ENCODE results near the gene CCNY.

Gene CCNY

DNA sequence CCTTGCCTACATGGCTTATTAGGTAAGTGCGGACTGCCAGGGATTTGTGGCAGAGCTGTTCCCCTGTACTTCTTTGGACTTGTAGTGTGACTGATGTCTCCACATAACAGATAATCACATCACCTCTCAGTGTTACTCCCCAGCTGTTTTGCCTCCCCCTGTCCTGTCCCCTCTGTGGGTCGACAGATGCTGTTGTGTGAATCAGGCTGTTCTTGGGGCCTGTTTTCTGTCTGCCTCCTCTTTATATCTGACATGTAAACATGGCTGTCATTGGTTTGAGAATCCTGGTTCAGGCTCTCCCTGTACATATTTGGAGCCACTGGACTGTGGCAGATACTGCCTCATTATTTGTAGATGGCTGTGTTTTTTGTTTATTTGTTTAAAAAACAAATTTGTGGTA lies 22.7 kb downstream of the CCNY start:
- no peak for DNase-seq

DNA sequence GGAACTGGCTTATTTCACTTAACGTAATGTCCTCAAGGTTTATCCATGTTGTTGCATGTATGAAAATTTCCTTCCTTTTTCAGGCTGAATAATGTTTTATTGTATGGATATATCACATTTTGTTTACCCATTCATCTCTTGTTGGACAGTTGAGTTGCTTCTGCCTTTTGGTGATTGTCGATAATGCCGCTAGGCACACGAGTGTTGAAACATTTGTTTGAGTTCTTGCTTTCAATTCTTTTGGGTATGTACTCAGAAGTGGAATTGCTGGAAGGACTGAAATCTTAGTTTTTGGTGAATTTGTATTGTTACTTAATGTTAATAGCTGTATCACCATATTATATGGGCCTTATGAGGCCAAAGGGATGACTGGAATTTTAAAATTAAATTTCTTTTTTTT lies 23.6 kb downstream of the CCNY start:
- no peak for DNase-seq

DNA sequence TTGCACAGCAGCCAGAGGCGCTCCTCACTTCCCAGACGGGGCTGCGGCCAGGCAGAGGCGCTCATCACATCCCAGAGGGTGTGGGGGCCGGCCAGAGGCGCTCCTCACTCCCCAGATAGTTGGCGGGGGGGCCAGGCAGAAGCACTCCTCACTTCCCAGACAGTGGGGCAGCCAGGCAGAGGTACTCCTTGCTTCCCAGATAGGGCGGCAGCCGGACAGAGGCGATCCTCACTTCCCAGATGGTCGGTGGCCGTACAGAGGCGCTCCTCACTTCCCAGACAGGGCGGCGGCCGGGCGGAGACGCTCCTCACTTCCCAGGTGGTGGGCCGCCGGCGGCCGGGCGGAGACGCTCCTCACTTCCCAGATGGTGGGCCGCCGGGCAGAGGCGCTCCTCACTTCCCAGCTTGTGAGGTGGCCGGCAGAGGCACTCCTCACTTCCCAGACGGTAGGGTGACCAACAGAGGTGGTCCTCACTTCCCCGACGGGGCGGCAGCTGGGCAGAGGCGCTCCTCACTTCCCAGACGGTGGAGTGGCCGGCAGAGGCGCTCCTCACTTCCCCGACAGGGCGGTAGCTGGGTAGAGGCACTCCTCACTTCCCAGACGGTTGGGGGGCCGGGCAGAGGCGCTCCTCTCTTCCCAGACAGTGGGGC lies 26.5 kb downstream of the CCNY start:
- DNase-seq, result no peak

DNA sequence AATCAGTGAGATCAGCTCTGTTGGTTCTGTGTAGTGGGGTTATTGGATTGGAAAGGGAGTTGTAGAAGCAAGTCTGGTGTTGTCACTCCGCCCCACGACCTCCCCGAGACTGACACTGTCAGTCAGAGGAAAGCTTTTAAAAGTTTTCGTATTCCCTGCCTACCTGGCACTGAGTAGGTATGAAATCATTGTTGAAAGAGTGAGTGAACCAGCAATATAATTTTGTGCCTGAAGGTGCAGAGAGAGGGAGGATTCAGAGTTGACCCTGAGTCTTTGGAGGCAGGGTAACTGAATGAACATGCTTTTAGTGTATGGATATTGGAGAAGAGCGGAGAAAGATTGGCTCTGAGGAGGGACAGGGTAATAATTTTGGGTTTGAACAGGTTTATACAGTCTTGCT lies 27.3 kb downstream of the CCNY start:
- DNase-seq, result no peak

DNA sequence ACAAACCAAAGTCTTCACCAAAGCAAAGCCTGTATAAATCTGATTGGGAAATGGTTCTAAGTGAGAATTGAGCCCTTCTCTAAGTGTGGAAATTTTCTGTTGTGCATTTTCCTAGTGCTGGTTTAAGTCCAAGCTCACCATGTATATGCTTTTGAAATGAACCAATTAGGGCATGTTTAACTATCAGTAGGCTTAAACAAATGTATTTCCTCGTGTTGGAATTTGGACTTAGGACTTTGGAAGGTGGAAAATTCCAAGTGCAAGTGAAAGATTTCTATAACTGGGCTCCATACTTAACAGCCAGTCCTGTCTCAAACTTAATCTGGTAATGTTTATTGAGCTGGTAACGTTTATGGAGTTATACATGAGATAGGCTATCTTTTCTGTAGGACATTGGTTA lies 28.5 kb downstream of the CCNY start:
- DNase-seq, result no peak

DNA sequence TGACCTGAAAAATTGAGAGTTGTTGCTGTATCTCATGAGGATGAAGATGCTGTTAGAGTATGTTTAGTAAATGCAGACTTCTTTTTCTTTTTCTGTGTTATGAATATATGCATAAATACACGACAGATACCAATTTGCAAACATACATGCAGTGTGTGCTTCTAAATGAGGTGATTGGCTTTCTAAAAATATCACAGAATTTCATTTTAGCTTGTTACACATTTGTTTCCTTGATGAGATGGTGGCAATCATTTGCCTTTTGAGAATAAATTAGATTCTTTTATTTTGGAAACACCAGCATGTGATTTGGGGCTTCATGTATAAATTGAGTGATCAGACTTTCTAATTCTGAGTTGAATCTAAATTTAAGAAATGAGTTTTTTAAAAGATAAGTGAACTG lies 29.7 kb downstream of the CCNY start:
- DNase-seq, result no peak

DNA sequence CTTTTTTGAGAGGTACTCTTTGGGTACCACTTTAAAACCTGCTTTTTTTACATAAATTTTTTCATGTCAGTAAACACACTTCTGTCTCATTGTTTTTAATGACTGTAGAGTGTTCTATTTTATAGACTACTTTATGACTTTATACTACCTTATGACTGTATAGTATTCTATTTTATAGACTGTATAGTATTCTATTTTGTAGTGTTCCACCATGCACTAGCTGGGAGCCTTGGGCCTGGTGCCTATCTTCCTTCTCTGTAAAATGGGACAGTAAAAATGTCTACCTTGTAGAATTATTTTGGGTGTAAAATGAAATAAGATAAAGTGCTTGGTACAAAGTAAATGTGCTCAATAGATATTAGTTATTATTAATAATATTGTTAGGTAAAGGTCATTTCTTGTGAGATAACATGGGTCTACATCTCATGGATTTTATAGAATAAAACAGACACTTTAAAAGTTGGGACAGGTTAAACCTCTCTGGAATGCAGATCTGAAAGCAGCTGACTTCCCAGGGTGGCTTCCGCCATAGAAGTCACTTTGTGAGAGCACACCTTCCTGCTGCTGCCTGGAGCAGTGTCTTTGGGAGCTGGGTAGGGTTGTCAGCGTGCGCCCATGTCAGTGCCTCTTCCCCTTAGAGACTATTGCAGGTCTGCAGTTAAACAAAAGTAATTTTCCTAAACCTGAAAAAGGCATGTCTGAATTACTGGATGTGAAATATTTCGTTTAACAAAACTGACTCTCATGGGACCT lies 31.0 kb downstream of the CCNY start:
- DNase-seq, result no peak

DNA sequence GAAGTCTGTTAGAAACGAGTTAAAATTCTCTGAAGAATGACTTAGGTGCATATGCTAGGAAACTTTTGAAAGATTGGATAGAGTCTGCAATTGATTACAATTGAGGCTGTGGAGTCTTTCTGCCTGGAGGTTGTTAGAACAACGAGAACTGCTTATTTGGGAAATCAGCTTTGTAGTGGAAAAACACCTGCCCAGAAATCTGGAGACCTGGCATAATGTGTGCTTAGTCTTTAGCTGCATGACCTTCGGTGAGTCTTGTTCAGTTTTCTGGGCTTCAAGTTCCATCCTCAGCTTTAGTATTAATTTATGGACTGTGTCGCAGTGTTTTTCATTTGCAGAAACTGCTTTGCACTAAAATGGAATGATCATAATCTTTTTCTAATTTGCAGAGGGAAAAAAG lies 31.7 kb downstream of the CCNY start:
- no peak for DNase-seq

DNA sequence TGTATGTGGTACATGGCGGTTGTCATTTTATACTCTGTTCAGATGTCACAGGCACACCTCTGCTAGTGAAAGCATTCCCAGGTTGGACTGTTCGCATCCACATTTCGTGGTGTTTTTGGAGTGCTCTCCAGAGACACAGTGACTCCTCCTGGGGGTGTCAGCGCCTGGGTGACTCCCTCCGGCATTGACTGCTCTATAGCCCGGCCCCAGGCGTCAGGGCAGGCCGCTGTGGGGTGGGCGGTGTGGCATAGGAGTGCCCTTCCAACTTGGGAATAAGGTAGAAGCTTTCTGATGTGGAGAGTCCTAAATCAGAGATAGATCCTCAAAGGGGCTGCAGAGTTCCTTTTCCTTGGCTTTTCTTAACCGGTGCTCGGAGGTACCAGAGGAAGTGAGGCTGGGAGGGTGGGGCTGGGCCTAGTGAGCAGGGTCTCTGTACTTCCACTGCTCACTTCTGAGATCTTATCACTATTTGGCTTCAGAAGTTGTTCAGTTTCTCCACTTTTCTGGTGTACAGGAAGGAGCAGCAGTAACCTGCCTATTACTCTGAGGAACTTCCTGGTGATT lies 32.3 kb downstream of the CCNY start:
- DNase-seq, result no peak

DNA sequence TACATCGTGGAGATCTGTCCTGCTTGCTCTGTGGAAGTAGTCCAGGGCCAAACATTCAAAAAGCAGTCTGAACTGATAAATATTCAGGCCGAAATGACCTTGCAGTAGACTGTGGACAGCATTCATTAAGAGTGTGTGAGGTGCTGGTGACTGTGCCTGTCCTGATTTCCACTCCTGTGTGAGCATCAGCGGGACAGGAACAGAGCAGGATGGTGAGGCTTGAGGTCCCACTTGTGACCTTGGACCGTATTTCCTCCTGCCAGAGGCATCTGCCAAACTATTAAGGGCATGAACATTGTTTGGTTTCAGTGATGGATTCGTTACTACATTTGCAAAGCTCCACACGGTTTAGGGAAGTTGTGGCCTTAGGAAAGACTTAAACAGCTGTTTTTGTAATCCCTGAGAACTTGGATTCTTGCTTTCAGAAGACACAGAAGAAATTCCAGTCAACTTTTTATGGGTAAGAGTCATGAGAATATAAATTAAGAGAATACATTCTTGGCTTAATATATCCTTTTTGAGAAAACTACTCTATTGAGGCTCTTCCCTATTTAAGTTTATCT lies 32.8 kb downstream of the CCNY start:
- DNase-seq, result no peak

DNA sequence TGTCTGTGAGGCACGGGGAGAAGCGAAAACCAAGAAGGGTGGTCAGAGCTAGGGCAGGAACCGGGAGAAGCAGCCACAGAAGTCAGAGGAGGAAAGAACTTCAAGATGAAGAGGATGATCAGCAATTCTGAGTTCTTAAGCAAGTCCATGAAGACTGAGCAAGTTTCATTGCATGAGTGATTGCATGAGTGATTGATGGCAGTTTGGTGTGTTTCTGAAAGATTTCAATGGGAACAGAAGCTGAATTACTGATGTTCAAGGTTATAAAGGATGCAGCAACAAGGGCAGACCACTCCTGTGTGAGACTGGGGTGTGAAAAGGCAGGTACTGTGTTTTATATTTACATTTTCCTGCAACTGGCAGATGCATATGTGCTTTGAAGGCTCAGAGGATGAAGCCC lies 35.4 kb downstream of the CCNY start:
- no peak for DNase-seq

DNA sequence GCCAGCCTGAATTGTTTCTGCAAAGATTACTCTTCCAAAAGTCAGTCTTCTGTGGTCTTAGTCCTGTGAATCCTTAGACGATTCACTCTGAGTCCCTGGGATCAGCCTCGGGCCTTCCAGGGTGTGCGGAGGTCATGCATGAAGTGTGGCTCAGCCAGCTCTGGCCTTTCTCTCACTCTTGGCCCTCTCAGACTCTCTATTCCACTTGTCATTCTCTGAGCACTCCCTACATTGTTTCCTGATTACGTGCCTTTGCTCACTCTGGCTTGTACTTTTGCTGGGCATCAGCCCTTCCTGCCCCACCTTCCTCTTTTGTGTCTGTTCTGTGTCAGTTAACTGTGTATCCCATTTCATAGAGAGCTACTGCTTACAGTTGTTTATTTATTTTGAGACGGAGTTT lies 36.0 kb downstream of the CCNY start:
- no peak for DNase-seq

DNA sequence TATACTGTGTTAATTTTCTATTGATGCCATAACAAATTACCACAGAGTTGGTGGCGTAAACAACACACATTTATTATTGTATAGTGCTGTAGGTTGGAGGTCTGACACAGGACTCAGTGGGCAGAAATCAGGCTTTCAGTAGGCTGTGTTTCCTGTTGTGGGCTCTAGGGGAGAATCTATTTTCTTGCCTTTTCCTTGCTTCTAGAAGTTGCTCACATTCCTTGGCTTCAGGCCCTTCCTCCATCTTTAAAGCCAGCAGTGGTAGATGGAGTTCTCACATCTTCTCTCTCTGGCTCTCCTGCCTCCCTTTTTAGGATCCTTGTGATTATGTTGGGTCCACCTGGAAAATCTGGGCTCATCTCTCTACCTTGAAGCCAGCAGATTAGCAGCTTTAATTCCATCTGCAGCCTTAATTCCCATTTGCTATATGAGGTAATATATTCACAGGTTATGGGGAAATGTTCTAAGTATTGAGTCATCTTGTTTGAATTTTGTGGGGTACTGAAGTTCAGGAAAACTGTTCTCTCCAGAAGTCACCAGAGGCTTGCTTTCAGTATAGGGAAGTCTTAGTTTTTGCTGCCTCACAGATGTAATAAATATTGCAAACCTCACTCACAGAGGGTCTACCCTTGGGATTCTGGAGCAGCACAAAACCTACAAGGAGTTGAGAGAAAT lies 38.9 kb downstream of the CCNY start:
- DNase-seq, result no peak

DNA sequence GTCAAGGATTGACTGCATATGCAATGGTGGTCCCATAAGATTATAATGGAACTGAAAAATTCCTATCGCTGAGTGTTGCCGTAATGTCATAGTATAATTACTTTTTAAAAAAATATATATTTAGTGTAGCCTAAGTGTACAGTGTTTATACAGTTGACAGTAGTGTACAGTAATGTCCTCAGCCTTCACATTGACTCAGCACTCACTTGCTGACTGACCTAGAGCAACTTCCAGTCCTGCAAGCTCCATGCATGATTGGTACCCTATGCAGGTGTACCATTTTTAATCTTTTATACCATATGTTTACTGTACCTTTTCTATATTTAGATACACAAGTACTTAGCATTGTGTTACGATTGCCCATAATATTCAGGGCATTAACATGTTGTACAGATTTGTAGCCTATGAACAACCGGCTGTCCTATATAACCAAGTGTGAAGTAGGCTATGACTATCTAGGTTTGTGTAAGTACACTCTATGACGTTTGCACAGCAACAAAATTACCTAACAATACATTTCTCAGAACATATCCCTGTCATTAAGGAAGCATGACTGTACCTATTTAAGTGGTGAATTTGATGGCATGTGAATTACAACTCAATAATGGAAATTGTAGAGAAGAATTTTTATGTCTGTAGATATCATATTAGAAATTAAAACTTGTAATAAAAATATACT lies 40.9 kb downstream of the CCNY start:
- DNase-seq, result no peak

DNA sequence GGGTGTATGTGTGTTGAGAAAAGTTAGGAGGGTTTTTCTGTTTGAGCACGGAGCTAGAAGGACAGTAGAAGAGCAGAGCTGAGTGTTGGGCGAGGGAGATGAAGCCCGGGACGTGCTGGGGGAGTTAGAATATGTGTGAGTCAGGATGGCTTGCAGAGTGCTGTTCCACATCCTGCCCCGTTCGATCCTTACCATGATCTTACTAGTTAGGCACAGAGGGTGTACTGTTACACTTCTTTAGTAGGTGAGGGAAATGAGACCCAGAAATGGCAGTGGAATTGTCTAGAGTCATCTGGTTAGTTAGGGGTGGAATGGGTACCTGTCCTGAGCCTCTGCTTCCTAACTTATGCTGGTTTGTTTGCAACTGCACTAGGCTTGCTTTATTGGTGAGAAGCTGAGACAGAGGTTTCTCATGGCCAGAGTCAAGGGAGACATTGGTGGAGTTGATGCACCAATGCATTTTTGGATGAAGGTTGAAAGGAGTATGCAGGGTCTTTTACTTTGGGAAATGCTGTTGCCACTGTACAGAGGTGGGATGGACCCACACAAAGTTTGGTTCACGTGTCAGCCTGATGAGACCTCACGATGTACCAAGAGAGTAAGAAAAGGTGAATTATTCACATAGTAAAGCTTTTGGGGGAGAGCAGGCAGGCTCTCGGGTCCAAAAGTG lies 42.4 kb downstream of the CCNY start:
- no peak for DNase-seq

DNA sequence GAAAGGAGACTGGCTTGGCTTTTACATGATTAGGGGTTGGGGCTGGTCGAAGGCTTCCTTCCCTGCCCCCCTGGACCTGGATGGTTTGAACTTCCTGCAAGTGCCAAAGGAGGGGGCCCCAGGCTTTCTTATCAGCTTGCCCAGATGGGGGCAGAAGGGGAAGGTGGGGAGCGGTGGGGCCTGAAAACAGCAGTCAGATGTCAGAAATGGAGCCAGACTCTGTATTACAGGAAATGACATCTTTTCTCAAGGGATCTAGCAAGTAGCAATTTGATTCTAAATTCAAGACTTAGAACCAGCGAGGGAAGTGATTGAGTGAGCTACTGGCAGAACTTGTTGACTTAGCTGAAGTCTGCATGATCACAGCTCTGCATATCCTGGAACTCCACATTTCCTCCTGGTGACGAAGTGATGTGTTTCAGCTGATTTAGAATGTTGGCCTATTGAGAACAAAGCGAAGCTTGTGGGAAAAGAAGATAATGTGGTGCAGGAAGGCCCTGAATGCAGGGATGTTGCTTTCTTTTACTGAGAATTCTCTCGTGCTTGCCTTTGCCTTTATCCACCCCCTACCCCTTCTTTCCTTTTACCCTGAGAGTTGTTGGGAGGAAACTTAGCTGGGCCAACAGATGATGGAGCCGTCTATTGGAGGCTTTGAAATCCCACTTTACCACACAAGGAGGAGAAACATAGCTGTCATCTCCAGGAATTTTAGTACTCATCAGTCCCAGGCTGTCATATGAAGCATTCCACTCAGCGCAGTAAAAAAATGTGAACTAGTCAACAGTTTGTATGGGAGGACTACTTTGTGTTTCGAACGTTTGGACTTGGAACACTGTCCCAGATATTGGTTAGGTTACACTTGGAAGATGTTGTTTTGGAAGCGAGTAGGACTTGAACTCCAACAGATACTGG lies 43.2 kb downstream of the CCNY start:
- DNase-seq, result no peak

DNA sequence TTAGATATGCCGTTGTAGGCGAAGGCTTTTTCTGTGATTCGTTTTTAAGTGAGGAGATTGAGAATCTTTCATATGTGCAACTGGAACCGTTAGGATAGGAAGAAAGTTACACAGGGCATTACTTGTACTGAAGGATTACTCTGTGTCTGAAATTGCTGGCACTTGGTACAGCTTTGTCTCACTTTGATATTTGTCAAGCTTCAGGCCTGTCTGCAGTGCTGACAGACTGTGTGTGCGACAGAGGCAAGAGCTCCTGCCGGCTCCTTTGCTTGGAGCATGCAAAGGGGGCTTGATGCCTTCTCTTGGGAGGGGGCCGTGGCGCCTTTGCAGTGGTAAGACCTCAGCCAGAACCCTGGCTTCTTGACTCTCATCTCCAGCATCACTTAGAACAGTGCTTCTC lies 45.8 kb downstream of the CCNY start:
- DNase-seq, result no peak

DNA sequence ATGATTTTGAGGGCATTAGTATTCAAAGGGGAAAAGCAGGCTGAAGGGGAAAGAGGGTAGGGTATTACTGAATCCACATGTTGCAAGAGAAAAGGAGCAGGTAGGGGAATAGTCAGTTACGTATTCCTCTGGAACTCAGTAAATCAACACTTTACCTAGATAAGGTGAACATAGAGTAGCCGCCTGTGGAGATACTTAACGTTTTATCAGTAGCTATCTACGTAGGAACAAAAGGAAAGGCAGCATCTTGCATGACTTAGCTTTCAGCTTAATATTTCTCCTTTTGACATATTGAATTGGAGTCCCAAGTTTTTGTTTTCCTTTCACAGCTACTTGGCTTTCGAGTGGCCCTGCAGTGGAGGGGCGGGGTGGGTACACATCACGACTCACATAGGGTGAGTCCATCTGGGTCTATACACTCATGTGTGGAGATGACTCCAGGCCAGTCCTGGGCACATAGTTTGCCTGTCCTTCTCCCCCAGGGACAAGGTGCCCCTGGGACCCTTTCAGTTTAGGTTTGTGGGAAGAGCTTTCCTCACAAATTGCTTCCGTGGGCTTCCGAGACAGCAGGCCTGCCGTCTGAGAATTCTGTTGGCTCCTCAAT lies 48.1 kb downstream of the CCNY start:
- no peak for DNase-seq

DNA sequence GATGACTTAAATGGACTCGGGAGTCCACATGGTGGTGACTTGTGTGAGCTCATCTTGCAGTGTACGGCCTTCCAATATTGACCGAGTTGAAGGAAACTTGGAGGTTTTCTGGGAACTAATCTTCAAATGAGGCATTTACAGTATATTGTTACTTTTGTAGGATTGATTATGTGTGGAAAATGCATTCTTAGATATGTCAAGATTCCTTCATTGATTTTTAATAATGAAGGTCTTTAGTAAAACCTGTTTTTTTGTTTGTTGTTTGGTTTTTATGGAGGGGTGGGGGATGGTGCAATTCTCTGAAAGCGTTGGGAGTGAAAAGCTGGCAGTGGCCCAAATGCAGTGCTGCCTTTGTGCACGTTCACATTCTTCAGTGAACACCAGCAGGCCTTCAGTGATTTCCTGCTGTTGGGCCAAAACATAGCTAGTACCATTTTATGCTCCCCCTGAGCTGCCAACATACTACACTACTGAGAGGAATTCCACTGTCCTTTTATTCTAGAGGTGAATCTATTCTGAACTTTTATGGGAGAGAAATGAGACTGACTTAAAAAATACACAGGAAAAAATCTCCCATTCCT lies 50.4 kb downstream of the CCNY start:
- no peak for DNase-seq

DNA sequence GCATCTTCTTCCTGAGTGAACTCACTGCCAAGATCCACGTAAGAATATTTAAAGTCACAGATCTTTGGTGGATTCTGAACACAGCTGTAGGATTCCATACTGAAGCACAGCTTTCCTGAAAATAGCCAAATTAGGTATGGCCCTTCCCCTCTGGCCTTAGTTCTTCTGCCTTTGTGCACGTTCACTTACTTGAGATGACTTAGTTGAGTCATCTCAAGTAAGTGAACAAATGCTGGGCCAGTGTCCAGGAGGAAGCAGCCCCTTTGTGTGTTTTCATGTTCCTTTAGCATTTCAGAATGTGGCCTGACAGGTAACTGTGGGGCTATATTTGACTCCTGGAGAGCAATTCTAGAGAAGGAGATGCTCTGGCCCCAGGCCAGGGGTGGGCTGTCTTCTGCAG lies 51.5 kb downstream of the CCNY start:
- DNase-seq, result no peak

DNA sequence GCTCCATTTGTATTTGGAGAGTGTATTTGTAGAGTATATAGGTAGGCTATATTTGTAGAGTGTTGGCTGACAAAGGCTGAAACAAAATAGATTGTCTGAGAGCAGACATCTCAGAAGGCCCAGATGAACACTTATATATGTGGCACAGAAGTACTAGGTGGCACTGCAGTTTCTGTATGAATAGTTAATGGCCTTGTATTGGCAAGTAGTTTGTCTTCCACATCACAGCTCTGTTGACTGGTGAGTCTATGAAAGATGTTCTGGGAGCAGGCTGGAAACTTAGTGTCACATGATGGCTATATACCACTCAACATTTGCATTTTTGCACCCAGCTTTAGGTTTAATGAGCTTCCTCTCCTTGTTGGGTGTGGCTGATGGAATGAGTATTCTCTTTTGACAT lies 51.9 kb downstream of the CCNY start:
- DNase-seq, result no peak
